Effector CD8-positive, alpha-beta T cell (primary cell): ENCODE data around the gene ARPC3.
"Not testable (repeated sequence)": the region's sequence is repeated elsewhere in the genome, so short reads cannot be mapped to it uniquely, and the experiment has no call there.

Experiments
- DNase-seq: peaks from one replicate; lab custom pipeline; 2025; lab: John Stamatoyannopoulos, UW
- total RNA-seq, 4 experiments: gene quantifications; one replicate each; lab custom pipeline; 2026; lab: John Stamatoyannopoulos, UW

The ARPC3 gene
- 113 to 125 (median 122) reads per million in 4 experiments for total RNA-seq

DNA sequence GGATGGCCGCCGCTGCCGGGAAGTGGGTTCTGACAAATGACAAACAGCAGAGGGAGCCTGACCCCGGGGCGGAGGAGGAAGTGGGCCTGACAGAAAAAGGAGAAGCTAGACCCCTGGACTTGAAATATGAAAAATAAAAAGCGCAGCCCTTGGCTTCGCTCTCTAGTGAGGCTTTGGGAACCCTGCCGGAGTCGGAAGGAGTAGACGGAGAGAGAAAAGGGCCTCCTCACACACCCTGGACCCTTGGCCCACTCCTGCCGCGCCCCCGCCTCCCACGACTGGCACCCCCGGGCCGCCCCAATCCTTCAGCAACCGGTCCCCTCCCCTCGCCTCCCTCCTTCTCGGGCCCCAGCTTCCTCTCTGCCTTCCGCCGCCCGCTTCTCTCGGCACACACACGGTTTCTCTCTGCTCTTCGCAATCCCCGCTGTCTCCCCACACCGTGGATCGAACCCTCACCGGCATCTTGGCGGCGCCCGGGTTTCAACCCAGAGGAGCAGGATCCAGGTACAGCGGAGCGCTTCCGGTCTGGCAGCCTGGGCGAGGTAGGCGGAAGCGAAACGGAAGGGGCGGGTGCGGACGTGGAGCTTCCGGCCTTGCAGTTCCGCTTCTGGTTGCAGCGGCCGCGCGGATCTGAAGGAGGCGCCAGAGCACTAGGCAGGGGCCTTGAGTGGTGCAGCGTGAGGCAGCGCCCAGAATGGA lies at the start of gene ARPC3:
Gene ARPC3 (minus strand): TSS at position 539 of the 699 bp plus-strand sequence. CDS start 77 bp downstream, at position 462.
- peak; percentile 89 for DNase-seq

DNA sequence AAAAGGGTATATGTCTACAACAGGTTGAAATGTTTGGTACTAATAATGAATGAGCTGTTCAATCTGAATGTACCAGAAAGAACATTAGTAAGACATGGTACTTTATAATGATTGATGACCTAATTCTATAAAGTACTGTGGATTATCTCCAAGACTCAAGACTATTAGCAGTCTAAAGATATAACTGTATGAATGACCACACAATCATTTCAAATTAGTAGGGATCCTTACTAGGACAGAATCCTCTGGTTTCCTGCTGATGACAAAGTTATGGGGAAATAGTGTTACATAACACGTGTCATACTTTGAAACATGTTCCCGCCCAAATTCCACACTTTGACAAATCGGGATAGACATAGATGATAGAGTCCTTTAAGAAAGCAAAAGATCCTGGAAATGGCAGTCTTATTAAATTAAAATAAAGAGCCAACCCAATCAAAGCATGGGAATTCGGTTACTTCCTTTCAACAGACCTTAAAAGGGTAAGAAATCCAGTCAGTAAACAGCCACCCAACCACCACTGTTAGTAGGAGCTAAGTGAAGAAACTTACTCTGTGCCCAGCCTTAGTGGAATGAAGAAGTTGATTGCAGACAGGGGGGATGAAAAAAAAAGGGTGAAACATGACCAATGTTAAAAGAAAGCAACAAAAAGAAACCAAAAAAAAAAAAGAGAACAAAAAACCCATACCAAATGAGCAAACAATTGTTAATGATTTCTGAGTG lies 49.0 kb upstream of the ARPC3 start:
- DNase-seq = no peak

DNA sequence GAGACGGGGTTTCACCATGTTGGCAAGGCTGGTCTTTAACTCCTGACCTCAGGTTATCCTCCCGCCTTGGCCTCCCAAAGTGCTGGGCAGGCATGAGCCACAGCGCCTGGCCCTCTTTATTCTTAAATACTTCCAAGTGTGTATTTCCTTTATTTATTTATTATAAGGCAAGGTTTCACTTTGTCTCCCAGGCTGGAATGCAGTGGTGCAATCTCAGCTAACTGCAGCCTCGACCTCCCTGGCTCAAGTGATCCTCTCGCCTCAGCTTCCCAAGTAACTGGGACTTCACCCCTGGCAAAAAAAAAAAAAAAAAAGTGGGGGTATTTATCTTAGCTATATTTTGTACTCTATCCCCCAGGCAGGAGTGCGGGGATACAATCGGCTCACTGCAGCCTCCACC lies 25.3 kb upstream of the ARPC3 start:
- DNase-seq = no peak

DNA sequence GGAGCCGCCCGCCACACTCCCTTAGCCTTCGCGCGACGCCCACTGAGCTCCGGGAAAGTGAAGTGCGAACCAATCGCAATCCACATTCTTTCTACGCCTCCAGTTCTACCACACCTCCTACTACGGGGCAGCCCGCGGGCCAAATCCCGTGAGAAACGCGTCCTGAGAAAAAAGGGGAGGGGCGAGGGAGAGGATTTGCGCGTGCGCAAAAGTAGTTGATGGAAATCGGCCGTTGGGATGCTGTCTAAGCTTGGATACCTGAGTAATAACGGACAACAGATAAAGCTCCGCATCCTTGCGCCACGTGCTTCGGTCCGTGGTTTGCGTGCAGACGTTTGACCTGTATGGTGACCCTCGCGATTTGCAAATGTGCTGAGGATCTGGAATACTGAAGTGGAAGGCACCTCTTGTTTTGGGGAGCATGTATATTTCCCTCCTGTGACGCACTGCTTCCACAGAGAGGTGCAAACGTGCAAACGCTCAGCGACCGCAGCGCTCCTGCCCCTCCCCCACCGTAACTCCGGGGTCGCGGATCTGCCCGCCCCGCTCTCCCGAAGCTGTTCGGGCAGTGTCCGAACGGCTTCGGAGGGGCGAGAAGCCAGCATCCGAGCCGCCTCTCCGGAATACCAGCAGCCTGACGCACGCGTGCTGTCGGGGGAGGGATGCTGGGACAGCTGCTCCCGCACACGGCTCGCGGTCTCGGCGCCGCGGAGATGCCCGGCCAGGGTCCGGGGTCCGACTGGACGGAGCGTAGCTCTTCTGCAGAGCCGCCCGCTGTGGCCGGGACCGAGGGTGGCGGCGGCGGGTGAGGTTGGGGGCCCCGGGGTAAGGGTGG lies 18.3 kb upstream of the ARPC3 start, which contains the start of the genes FAM216A and GPN3:
Gene FAM216A (plus strand): TSS at position 632 of the 835 bp plus-strand sequence. CDS start 31 bp downstream, at position 663.
Gene GPN3 (minus strand): TSS at position 44 of the 835 bp plus-strand sequence. CDS start 54 bp downstream, outside the sequence.
- peak; percentile 94 for DNase-seq

DNA sequence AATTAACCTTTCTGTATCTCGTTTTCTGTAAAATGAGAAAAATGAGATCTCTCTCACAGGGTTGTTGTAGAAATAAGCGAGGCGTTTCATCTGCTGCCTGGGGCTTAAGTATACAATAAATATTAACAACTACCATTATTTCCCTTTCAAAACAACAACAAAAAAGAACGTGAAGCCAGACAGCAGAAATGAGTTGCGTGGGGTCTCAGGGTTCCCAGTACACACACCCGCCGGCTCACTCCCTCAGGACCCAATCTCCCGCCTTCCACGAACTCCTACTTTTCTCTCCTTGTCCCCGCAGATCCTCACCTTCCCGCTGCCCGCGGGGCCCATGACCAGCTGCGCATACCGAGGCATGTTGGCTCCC lies 17.7 kb upstream of the ARPC3 start:
- DNase-seq = no peak

DNA sequence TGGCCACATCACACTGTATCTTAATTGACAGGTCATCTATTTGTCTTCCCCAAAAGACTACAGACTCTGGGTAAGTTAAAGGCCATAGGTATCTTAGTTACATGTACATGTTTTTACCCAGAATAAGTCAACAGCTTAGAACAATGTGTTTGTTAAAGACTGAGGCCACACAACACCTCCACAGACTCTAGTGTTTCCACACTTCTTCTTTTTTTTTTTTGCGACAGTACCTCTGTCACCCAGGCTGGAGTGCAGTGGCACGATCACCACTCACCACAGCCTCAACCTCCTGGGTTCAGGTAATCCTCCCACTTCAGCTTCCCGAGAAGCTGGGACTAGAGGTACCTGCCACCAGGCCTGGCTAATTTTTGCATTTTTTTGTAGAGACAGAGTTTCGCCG lies 16.7 kb upstream of the ARPC3 start:
- DNase-seq = no peak

DNA sequence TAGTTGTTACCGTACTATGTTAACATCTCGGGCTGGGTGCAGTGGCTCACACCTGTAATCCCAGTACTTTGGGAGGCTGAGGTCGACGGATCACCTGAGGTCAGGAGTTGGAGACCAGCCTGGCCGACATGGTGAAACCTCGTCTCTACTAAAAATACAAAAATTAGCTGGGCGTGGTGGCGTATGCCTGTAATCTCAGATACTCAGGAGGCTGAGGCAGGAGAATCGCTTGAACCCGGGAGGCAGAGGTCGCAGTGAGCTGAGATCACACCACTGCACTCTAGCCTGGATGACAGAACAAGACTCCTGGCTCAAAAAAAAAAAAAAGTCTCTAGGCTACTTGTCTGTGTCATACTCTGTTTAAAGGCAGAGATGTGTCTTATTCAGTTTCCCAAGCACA lies 15.6 kb upstream of the ARPC3 start:
- DNase-seq = not testable (repeated sequence)

DNA sequence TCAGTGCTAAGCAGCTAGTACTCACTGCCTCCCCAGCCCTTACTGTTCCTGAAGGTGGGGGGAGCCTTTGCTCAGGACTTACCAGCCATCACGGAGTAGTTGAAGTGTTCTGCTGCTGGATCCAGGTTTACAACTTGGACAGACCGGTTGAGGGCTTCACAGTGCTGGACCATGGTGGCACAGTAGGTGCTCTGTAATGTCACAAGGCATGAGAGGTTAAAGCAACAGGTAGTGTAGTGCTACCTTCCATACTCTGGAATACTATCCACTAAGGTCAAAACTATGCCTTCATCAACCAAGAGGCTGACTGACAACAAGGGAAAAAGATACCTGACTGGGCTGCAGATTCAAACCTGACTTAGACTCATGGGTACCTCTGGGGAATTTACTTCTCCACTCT lies 14.9 kb upstream of the ARPC3 start:
- no peak for DNase-seq

DNA sequence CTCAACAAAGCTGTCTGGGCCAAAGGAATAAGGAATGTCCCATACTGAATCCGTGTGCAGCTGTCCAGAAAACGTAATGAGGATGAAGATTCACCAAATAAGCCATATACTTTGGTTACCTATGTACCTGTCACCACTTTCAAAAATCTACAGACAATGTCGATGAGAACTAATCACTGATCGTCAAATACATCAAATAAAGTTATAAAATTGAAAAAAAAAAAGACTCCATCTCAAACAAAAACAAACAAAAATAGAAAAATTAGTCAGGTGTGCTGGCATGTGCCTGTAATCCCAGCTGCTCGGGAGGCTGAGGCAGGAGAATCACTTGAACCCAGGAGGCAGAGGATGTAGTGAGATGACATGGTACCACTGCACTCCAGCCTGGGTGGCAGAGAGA lies 11.1 kb upstream of the ARPC3 start:
- not testable (repeated sequence) for DNase-seq

DNA sequence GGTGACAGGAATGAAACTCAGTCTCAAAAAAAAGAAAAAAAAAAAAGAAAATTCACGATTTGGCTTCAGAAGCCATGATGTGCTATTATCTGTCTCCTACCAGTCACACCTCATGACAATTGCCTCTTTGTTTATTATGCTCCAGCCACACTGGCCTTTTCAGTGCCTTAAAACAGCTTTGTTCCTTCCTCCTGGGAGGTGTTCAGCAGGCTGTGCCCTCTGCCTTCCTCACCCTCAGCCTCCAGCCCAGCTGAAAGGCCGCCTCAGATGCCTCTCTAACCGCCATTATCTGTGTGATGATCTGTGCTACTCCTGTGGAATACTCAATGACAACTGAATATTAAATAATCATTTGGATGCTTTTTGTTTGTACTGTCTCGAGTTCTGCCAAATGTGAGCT lies 8.6 kb upstream of the ARPC3 start:
- DNase-seq = no peak

DNA sequence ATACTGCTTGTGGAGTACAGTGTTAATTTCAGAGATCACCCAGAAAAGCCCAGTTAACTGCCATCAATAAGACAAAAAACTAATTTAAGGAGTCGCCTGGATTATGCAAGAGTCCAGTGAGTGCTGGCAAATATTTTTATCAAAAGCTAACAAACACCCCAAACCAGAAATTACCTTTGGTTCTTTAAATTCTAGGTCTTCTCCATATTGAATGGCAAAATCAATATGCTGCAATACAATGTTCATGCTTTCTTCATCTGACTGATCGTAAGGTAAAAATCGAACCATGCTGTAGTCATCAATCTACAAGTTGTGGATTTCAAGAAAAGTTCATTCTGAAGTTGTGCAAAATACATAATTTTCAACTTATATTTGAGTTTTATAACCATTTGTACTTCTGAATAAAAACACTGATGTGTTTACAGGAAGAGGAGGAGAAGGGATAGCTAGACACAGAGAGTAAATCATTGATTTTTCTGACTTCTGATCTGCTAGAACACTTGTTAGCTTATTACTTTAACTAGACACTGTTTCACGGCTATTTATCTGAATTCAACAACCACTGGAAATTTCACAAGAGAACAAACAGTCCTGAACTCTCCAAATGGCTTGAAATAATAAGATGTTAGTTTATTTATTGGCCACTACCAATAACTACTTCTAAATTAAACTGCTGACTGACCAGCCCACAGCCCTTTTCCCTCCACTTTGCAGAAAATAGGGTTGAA lies 3.6 kb upstream of the ARPC3 start:
- no peak for DNase-seq

DNA sequence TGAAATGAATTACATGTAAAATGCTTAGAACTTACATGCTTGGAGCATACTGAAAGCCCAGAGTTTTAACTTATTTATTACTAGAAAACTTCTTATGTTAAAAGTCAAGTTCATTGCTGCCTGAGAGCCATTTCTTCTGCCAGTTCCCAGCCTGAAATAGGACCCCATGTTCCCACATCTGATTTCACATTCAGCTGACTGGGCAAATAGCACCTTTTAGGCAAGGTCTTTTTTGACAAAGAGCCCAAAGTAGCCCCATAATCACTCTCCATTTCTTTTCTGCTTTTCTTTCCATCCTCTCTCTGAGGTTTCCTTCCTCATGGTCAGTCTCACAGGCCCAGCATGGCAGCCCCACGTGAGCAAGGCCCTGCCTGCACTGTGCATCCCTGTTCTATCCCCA lies 1.1 kb upstream of the ARPC3 start:
- no peak for DNase-seq

DNA sequence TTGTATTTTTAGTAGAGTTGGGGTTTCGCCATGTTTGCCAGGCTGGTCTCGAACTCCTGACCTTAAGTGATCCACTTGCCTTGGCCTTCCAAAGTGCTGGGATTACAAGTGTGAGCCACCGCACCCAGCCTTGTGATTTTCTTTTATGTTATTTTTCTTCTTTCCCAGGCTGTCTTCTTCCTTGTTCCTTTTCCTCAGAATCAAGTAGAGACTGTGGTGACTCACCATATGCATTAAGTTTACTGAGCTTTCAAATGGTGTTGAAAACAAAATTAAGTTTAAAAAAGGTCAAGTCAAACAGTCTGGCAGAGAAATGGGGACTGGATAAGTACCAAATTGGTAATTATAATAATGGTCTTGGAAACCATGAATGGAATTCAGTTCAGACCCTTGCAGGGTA lies 5.7 kb downstream of the ARPC3 start:
- no peak for DNase-seq

DNA sequence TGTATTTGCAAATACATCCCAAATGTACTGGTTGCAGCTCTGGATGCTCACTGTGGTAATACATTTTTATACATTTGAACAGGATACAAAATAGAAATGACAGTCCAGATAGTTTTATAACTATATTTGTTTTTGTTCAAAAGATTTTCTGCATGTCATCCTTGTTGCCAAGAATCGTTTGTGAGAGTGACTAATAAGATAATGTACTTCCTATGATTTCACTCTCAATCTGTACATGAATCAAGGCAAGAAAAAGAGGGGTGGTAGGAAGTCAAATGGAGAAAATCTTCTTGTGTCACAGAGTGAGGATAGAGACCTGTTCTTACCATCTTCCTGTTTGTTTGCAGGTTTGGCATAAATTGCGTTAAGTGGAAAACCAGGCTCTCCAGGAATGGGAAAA lies 13.9 kb downstream of the ARPC3 start:
- DNase-seq = no peak

DNA sequence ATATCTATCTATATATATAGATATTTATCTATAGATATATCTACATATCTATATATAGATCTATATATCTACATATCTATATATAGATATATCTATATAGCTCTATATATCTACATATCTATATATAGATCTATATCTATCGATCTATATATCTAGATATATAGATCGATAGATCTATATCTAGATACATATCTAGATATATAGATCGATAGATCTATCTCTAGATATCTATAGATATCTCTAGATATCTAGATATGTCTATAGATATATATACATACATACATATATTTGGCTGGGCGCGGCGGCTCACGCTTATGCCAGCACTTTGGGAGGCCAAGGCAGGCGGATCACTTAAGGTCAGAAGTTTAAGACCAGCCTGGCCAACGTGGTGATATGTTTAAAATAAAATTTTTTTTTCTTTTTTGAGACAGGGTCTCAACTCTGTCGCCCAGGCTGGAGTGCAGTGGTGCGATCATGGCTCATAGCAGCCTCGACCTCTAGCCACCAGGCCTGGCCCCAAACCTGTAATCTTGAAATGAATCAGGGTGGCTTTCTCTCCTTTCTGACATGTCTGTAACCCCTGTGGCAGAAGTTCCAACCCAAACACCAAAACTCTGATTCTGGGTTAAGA lies 18.1 kb downstream of the ARPC3 start:
- DNase-seq = no peak

DNA sequence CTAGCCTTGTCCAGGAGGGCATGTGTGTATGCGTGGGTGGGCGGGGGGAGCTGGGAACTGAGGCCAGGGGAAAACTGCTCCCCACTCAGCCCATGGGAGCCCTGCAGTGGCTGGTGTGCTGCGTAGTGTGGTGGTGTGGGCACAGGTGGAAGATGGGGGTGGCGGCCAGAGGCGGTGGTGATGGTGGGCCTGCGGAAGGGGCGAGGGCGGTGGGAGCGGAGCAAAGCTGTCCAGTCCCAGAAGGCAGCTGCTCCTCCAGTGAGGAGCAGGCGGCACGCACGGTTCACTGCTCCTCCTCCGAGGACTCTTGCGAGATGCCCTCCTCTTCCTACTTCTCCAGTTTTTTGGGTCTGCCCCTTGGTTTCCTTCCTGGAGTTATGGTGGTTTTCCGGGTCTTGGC lies 20.5 kb downstream of the ARPC3 start:
- DNase-seq = not testable (repeated sequence)

DNA sequence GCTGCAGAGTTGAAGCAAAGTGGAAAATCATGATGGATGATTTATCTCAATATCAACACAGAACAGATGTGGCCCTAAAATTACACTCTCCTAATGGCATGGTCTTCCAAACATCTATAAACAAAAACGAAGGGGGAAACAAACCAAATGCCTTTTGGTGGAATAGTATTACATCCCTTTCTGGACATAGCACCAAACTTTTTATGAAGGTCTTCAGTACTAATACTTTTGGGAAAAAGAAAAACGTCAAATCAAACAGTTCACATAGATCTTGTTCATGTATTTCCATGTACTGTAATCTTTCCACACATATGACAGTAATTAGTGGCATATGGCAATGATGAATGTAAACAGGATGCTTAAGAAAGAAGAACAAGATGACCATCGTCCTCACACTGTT lies 23.7 kb downstream of the ARPC3 start:
- DNase-seq = no peak

DNA sequence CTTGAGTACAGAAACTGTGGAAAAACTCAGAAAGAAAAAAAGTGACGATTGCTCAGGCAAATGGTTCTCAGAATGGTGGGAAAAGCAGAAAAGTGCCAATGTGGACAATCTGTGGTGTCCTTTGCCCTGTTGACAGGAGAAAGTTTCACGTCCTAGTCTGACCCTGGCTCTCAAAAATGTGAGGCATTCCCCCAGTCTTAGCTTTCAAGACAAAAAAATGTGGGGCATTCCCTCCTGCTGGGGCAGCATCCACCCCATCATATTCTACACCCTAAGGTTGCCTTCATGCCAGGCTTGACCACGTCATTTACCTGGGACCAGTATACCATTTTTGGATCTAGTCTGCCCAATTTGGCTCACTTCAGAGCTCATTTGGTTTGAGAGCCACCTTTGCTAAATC lies 25.9 kb downstream of the ARPC3 start:
- DNase-seq = no peak

DNA sequence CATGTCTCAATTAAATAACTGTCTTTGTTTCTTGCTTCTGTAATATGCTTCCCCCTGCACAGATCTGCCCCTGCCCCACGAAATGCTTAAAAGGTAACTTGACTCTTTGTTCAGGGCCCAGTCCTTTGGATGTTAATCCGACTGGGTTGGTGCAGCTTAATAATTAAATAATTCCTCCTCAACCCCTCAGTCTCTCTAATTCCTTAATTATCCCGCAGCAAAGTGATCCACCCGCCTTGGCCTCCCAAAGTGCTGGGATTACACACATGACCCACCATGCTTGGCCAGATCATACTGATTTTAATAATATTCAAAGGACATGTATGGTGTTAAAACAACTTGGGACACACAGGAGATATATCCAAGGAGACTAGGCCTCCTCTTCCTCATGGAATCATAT lies 28.4 kb downstream of the ARPC3 start:
- DNase-seq = no peak

DNA sequence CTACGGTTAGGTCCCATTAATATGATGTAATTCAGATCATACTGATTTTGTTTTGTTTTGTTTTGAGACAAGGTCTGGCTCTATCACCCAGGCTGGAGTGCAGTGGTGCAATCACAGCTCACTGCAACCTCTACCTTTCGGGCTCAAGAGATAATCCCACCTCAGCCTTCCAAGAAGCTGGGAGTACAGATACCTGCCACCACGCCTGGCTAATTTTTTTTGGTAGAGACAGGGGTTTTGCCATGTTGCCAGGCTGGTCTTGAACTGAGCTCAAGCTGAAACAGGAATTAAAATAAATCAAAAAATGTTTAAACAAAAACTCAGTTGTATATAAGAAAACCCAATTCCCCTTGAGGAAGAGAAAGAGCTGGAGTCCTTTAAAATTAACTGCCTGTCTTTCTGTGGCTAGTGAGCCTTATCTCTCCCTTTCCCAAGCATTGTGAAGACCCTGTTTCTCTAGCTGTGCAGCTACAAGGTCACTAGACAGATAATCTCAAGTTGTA lies 28.9 kb downstream of the ARPC3 start:
- DNase-seq = no peak

DNA sequence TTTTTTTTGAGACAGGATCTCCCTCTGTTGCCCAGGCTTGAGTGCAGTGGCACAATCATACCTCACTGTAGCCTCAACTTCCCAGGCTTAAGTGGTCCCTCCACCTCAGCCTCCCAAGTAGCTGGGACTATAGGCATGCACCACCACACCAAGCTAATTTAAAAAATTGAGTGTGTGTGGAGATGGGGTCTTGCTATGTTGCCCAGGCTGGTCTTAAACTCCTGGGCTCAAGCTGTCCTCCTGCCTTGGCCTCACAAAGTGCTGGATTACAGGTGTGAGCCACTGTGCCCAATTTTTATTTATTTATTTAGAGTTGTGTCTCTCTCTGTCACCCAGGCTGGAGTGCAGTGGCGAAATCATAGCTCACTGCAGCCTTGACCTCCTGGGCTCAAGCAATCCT lies 29.5 kb downstream of the ARPC3 start:
- DNase-seq = not testable (repeated sequence)
